Vagina (tissue), 2 donors: Measurements from ENCODE around the gene PLPPR2. TPM values are rescaled to one million over a fixed set of nuclear protein-coding genes. Genes with fewer than 3 reads are reported as not detected.
"Not testable (repeated sequence)": the region's sequence is repeated elsewhere in the genome, so short reads cannot be mapped to it uniquely, and the experiment has no call there.

ENCODE experiments used
- DNase-seq, 2 donors: peaks; one replicate each; pipeline ENCODE4 v3.0.0-alpha.2; 2017; ENCODE audit errors: extremely low spot score in 2 of 2
- H3K27ac ChIP-seq: fragments of 200-600 bp; sonication (generic); one replicate; pipeline ENCODE4 v1.5.1; 2019
- H3K27me3 ChIP-seq: fragments of 200-600 bp; sonication (generic); one replicate; pipeline ENCODE4 v1.5.1; 2019
- H3K36me3 ChIP-seq, 2 donors: fragments of 200-600 bp; sonication (generic); one replicate each; pipeline ENCODE4 v1.5.1; 2017 to 2019
- H3K4me1 ChIP-seq: fragments of 200-600 bp; sonication (generic); one replicate; pipeline ENCODE4 v1.5.1; 2019
- H3K4me3 ChIP-seq, 2 donors: fragments of 200-600 bp; sonication (generic); 1 replicate in 1 of 2; 2 replicates in 1 of 2; pipeline ENCODE4 v1.5.1; 2016 to 2019
- H3K9me3 ChIP-seq: fragments of 200-600 bp; sonication (generic); one replicate; pipeline ENCODE4 v1.5.1; 2019
- CTCF ChIP-seq, 3 experiments: fragments of 450-650 bp in 2 of 3; fragments of 200-600 bp in 1 of 3; sonication (generic) in 1 of 3; IDR thresholded peaks; one replicate each; pipeline ENCODE4 v1.5.1; 2017 to 2019; ENCODE audit warnings: antibody characterized with exemption in 3 of 3, mild to moderate bottlenecking in 2 of 3, moderate library complexity in 2 of 3
- POLR2A ChIP-seq, 2 donors: fragments of 450-650 bp; IDR thresholded peaks; one replicate each; pipeline ENCODE4 v1.6.1; 2017; ENCODE audit warnings: antibody characterized with exemption in 2 of 2, mild to moderate bottlenecking in 2 of 2, moderate library complexity in 2 of 2
- POLR2AphosphoS5 ChIP-seq, 2 donors: sonication (generic); formaldehyde crosslinking; IDR thresholded peaks; one replicate each; pipeline ENCODE4 v1.9.0; 2017; ENCODE audit warnings: antibody characterized with exemption in 2 of 2, mild to moderate bottlenecking in 2 of 2, low read depth in 1 of 2; ENCODE audit not compliant: insufficient read depth in 1 of 2
- intact Hi-C: fragments of 100-400 bp; cut with DNase I; formaldehyde crosslinking; loops from one replicate; pipeline ENCODE4 v1.15.1; 2023
- total RNA-seq: library from RNA; depleted of rRNA; stranded (reverse); fragments of >200 nt; gene quantifications from one replicate; pipeline ENCODE4 v1.2.3, GENCODE V29; 2016

PLPPR2 gene
- total RNA-seq, 1 donor from 2014 or later, result 16.5 TPM

DNA sequence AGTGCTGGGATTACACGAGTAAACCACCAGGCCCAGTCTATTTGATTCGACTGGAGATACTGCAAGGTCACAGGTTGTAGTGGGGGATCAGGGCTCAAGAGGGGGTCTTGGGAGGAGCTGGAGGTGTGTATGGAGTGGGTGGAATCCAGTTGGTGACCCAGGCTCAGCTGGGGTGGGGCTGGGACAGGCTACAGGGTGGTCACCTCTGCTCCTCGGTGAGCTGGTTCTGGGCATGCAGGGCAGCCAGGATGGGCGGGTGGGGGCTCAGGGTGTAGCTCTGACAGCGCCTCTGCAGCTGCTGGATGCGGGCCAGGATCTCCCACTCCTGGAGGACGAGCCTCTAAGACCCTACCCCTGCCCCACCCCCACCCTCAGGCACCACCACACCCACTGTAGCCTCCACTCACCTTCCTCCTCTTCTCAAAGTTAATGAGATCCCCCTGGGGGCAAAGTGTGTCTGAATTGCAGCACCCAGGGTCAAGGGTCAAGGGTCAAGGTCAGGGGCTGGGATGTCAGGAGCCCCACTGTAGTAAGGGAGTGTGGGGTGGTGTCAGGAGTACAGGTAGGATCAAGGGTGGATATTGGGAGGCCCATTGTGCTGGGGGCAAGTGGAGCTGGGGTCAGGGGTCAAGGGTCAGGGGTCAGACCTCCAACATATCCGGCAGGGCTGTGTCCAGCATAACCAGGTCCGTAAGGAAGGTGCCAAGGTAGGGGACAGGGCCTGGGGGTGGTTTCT, 46.7 kb downstream of the PLPPR2 start:
- intact Hi-C loops, result no loop called here
- Histone ChIP-seq H3K9me3 (no peaks in the 10 kb centered on the region), H3K36me3 (peaks cover 0 to 4% of the 10 kb centered on the region in 2 donors), H3K27me3 (no peaks in the 10 kb centered on the region), H3K4me1 (no peaks in the 10 kb centered on the region), H3K4me3 (no peak overlapping the region), H3K27ac (no peak overlapping the region)
- TF ChIP-seq POLR2A (IDR thresholded peaks at IDR 0.05) (no peak), POLR2AphosphoS5 (IDR thresholded peaks at IDR 0.05; ENCODE audit: insufficient read depth in 1 of 2, low read depth in 1 of 2) (no peak), CTCF (IDR thresholded peaks at IDR 0.05) (no peak)
- DNase-seq, result no peak

- Histone ChIP-seq H3K27ac (no peak overlapping the region), H3K9me3 (no peaks in the 10 kb centered on the region), H3K36me3 (peaks cover 0 to under 1% of the 10 kb centered on the region in 2 donors), H3K4me3 (no peak overlapping the region), H3K4me1 (no peaks in the 10 kb centered on the region), H3K27me3 (no peaks in the 10 kb centered on the region)
- DNase-seq, result no peak
- intact Hi-C loops, result no loop called here
- TF ChIP-seq POLR2A (IDR thresholded peaks at IDR 0.05), result no peak
- no peak for TF ChIP-seq CTCF (IDR thresholded peaks at IDR 0.05)
- TF ChIP-seq POLR2AphosphoS5 (IDR thresholded peaks at IDR 0.05; ENCODE audit: insufficient read depth in 1 of 2, low read depth in 1 of 2), result no peak
Measured at GRCh38 chr19:11404588-11405222, 49.5 kb downstream of the PLPPR2 start.

- intact Hi-C loops, result no loop called here
- no peak for TF ChIP-seq CTCF (IDR thresholded peaks at IDR 0.05)
- Histone ChIP-seq H3K9me3 (no peaks in the 10 kb centered on the region), H3K4me1 (no peaks in the 10 kb centered on the region), H3K27ac (no peak overlapping the region), H3K4me3 (no peak overlapping the region), H3K36me3 (no peaks in the 10 kb centered on the region), H3K27me3 (no peaks in the 10 kb centered on the region)
- DNase-seq, result no peak
Measured at GRCh38 chr19:11405846-11406643, 50.8 kb downstream of the PLPPR2 start.

DNA sequence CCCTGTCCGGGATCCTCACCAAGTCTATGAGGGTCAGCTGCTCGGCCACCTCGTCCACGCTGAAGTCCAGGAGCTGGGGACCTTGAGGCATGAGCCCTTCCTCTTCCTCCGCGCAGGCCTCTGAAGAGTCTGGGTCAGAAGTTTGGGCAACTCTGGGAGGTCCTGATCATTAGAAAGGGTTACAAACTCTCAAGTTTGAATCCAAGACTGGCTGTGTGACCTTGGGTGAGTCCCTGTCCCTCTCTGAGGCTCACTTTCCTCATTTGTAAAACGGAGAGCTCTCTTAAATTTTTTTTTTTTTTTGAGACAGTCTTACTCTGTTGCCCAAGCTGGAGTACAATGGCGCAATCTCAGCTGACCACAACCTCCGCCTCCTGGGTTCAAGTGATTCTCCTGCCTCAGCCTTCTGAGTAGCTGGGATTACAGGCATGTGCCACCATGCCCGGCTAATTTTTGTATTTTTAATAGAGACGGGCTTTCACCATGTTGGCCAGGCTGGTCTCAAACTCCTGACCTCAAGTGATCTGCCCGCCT, 51.5 kb downstream of the PLPPR2 start:
- H3K4me3 ChIP-seq, intact Hi-C loops, H3K27me3 ChIP-seq, H3K36me3 ChIP-seq, H3K27ac ChIP-seq, H3K9me3 ChIP-seq, DNase-seq, H3K4me1 ChIP-seq: not testable (repeated sequence)

DNA sequence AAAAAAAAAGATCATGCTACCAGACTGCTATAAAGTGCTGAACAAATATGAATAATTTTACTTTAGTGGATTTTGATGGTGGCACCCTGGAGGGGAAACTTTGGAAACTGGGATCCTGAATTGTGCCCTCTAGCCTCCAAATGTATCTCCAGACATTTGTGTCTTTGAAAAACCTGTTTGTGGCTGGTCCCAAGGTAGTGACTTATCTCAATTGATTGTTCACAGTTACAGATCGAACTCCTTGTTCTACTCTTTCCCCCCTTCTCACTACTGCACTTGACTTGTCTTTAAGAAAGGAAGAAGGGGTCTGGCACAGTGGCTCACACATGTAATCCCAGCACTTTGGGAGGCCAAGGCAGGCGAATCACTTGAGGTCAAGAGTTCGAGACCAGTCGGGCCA, 53.4 kb downstream of the PLPPR2 start:
- no peaks in the 10 kb centered on the region for H3K4me1 ChIP-seq
- H3K4me3 ChIP-seq, result no peak overlapping the region
- intact Hi-C loops, result no loop called here
- no peak for TF ChIP-seq POLR2A (IDR thresholded peaks at IDR 0.05)
- no peak for TF ChIP-seq CTCF (IDR thresholded peaks at IDR 0.05)
- TF ChIP-seq POLR2AphosphoS5 (IDR thresholded peaks at IDR 0.05; ENCODE audit: insufficient read depth in 1 of 2, low read depth in 1 of 2), result no peak
- no peak for DNase-seq
- no peaks in the 10 kb centered on the region for H3K27me3 ChIP-seq
- H3K9me3 ChIP-seq, result no peaks in the 10 kb centered on the region
- H3K27ac ChIP-seq, result no peak overlapping the region
- H3K36me3 ChIP-seq, result no peaks in the 10 kb centered on the region
